Superior temporal gyrus (tissue), 1 donor: ENCODE results near the gene NRARP.
A peak's percentile ranks its signal among the peaks of the same experiment; 100 is the strongest.

Source experiments
- DNase-seq: peaks from one replicate; pipeline ENCODE4 v3.0.0-alpha.2; 2016; ENCODE audit errors: extremely low spot score

Gene NRARP

DNA sequence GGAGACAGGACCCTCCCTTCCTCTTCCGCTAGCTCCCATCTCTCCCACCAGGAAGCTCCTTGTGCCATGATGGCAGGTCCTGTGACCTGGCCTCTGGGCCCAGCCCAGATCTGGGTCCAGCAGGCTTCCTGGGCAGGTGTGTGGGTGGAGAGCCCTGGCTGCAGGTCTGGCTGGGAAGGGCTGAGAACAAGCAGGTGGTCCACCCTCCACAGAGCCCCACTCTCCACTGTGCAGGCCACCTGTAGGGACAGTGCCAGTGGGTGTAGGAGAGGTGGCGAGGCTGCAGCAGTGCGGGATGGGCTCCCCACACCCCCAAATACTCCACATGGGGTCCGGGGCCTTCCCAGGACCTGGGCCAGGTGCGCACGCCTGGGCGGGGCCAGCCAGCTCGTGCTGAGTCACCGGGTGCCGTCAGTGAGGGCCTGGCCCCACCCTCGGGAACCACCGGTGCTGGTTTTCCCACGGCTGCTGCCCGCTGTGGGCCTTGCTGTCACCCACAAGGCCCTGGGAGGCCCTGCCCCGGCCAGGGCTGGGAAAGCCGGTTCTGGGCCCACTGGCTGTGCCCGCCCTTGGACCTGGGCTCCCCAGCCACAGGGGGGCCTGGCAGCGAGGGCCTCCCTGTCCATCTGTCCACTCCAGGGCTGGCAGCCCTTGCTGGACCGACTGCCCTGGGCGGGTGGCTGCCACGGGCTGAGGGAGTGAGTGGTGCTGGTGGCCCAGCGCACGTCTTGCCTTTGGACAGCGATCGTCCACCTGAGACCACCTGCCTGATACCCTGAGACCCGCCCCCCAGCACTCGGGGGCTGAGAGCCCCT is 9.3 kb upstream of the NRARP start:
- no peak for DNase-seq

DNA sequence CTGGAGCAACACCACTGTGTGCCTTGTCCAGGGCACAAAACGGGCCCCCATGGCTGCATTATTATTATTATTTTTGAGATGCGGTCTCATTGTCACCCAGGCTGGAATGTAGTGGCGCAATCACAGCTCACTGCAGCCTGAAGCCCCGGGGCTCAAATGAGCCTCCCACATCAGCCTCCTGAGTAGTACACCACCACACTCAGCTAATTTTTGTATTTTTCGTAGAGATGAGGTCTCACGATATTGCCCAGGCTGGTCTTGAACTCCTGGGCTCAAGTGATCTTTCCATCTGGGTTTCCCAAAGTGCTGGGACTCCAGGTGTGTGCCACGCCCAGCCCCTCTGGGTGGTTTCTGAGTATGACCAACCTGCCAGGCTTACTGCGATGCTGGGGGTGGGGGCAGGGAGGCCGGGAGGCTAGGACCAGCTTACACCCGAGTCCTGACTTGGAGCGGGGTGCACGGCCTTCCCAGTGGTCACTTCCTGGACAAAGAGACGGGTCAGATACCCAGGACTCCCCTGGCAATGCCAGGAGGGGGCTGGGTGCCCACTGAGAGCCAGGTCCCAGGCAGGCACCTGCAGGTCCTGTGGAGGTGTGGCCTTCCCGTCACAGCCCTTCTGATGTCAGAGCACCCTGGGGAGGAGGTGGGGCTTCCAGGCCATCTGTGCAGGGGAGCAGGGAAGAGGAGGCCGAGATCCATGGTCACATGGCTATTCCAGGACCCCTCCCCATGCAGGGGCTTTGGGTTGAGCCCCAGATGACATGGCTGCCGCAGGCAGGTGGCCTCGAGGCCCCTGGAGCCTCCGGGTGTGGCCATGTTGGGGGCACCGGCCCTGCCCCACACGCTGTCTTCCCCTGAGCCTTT is 8.3 kb upstream of the NRARP start:
- no peak for DNase-seq

DNA sequence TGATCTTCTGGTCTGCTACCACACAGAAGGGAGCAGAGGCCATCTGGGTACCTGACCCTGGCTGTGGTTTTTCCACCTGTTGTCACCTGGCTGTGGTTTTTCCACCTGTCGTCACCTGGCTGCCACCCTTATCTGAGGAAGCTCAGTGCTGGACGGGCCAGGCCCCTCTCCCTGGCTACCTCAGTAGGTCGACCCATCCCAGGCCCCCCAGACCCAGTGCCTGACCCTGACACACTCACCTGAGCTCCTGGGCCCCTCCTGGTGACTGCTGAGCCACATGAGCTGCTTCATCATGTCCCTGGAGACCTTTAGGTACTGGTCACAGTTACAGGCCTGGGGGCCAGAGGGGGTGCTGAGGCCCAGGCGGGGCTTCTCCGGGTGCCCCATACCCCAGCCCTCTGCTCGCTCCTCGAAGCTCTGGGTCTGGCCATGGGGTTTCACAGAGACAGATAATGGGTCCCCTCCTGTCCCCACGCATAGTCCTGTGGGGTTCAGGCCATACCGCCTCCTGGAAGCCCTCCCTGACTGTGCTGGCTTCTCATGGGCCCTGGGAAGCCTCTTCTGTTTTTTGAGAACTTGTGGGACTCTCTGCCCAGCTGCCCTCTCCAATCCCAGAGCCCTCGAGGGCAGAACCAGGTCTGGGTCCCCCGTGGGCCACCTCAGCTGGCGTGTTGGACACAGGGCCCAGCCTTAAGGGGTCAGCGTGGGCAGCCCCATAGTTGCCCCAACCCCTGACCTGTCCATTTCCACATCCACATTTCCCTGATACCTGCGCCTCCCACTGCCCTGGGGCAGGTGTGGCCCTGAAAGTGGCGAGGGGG is 7.5 kb upstream of the NRARP start:
- no peak for DNase-seq

DNA sequence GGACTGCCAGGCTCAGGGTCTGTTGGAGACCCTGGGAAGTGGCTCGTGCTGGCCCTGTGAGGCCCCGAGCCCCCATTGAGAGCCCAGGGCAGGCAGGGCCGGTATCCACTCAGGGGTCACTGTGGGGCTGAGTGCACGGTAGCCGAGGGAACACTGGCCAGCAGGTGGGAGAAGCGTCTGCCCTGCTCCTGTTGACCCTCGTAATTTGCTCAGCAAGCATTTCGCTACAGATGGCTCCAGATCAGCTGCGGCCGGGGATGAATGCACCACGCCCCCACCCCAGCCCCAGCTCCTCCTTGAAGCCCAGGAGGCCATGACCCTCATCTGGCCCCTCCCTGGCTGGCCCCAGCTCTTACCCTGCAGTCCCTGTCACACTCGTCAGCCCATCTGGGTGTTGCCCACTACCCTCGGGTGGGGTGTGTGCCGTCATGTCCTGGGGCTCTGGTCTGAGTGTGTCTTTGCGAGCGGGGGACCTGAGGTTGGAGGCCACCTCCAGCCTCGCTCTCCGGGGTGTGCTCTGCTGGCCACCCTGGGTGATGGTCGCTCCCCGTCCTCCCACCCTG is 6.1 kb upstream of the NRARP start:
- no peak for DNase-seq

DNA sequence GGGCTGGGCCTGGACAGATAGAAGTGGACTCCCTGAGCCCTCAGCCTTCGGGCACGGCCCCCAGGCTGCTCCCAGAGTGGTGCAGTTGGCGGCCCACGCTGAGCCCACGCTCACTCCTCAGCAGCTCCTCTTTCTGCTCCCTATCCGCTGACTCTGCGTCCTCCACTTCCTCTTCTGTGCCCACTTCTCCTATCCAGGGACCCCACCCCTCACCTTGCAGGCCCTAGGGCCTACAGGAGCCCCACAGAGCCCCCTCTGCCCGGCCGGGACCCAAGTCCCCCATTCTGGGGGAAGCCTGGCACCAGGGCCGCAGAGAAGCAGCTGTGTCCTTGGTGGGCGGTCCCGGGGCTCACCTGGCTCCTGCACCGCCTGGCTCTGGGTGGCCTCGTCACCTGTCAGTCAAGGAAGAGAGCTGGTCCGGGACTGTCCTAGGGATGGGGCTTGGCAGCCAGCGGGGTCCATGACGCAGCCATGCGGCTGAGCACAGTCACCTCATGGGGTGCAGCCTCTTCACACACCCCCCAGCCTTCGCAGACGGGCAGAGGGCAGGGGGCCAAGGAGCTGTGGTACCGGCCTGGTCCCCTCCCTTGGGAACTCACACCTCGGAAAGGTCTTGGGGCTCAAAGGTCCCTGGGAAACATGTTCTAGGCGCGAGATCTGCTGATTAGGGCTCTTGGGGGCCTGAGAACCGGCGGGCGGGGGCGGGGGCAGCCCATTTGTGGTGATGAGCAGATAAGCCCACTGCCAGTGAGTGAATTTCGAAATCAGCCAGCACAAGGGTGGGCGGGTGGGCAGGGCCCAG is 5.4 kb upstream of the NRARP start:
- no peak for DNase-seq

DNA sequence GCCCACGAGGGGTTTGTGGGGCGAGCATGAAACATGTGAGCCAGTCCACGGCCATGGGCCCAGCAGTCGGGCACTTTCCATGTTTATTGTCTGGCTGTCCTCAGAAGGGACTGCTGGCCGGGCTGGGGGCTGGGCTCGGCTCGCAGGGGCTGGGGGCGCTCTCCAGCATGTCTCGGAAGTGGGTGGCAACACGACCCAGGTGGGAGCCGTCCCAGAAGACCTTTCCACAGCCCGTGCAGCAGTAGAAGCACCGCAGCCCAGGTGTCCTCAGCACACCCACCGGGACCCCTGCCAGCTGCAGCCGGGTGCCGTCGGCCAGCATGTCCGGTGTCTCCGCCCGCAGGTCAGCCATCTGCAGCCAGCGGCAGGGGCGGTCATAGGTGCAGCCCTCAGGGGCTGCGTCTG is 4.8 kb upstream of the NRARP start:
- DNase-seq: no peak

DNA sequence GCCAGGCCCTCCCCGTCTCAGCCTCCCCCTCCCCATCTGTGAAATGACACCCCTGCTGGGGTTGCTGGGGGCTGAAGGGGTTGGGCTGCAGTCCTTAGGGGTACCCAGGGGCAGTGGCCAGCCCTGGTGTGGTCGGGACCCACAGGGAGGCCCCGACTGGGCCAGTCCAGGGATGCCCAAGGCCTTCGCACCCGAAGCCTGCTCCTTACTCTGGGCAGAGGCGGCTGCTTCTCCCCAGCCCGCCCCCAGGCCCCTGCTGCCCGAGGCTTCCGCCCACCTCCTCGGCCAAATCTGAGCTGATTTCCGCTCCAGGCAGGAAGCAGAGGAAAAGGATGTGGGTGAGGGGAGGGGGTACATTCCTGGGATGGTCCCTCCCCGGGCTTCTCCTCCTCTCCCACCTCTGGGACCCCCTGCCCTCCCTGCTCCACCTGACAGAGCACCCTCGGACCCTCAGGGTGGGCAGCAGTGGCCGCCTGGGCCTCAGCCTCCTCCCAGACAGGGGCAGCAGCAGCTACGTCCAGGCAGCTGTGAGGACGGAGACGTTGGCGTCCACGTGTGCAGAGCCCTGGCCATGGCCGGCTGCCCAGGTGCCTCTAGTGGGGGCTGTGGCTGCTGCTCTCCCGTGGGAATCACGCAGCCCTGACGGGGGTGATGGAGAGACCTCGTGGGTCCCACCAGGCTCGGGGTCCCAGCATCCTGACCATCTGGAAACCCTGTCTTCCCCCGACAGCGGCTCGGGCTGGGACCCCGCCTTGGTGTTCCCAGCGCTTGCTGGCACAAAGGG is 4.2 kb upstream of the NRARP start:
- DNase-seq: no peak

DNA sequence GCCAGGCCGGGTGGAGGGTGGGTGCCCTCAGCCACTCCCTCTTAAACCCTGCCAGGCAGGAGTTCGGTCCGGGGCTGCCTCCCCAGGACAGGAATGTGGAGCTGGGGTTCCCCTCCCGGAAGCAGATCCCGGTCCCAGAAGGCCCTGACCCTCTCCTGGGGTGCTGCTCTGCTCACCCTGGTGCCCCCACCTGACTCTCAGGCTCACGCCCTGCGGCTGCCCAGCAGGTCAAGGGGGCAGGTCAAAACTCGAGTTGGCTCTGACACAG is 3.7 kb upstream of the NRARP start:
- no peak for DNase-seq

DNA sequence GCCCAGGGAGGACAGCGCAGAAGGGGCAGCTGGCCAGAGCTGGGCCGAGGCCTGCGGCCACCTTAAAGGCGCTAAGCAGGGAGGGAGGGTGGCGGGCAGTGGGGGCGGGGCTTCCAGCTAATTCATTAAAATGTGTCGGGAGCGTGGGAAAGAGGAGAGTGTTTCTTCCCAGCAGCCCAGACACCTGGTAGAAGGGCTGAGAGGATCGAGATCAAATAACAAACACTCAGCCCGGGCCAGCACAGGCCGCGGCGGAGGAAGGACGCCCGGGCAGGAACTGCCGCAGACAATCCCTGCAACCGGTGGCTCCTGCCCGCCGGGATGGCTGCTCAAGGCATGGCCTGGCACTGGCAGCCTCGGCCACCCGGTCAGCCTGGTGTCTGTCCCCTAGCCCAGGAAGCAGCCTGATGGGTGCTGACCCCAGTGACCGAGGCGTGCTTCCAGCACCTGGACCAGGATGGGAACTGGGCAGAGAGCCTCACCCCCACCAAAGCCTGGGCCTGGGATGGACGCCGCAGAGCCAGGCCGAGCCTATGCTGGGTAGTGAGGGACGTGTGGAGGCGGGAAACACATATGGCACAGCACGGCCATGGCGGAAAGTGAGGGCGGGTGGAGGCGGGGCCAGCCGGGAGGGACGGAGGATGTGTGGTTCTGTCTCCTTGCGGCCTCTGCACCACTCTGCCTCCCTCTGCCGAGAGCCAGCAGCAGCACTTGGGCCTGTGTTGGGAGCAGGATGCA is 3.2 kb upstream of the NRARP start:
- DNase-seq: peak; percentile 43

DNA sequence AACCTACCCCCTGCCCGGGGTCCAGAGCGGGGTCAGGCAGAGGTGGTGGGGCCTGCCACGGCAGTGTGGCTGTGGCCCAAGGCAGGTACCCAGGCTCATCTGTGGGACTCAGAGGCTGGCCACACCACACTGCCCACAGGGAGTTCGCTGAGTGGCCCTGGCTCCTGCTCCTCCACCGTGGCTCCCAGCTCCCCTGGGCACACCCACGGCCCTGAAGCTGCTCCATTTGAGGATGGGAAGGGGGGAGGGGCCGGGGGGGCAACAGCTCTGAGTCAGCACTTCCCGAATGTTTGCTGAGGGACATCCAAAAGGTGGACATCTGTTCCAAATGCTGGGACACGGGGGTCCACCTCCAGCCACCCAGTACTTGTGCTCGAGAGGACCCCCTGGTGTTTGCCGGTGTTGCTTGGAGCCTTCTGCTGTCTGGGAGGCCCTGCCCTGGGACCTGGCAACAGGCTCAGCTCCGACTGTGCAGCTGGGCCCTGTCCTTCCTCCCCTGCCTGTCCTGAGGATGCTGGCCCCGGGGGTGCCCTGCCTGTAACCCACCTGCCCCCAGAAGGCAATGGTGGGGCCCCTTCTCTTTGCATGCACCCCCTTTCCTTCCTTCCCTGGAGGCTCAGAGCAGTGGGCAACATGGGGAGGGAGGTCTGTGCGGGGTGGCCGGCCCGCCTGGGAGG is 2.5 kb upstream of the NRARP start:
- DNase-seq: no peak

DNA sequence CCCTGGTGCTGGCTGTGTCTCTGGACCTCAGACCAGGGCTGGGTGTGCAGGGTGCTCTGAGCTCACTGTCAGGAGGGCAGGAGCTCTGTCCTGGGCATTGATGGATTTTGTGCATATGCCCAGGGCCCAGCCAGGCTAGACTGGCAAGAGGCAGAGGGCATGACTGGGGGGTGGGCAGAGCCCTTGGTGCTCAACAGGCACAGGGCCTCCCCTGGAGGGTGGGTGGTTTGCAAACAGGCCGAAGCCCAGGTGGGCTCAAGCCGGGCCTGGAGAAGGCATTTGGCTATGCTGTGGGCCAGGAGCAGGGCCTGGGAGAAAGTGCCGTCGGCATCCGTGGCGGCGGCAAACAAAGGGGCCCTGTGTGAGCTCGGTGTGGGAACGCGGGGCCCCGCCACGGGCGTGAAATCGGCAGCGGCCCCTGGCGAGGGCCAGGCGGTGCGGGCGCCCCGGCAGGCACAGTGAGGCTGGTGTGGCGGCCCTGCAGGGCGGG is 1.9 kb upstream of the NRARP start:
- DNase-seq: peak; percentile 23

DNA sequence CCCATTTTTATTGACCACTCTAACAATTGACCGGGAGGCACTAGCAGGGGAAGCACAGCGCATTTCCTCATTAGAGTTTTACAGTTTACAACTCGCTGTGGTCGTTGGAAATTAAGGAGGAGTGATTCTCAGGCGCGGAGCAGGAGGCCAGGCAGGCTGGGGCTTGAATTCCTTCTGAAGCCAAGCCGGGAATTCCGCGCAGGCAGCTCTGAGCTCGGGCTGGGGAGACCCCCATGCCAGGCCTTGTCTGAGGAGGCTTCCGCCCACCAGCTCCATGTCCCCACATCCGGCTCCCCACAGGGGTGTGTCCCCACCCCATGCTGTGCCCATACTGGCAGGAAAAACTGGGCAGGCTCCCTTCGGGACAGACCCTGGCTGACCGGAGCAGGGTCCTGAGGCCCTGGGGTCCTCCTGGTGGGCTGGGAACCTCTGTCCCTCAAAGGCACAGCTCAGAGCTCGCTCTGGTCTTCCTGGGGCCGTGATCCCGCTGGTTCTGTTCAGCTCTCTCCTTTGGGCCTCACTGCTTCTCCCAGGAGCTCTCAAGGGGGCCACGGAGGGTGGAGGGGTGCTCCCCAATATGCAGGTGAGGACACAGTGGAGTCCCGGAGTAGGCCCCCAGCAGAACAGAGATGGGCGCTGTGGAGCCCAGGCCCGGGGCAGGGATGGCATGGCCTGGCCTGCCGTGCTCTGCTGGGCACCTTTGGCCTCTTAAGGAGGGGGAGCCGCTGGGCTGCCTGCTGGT is 1.3 kb upstream of the NRARP start:
- DNase-seq: no peak

DNA sequence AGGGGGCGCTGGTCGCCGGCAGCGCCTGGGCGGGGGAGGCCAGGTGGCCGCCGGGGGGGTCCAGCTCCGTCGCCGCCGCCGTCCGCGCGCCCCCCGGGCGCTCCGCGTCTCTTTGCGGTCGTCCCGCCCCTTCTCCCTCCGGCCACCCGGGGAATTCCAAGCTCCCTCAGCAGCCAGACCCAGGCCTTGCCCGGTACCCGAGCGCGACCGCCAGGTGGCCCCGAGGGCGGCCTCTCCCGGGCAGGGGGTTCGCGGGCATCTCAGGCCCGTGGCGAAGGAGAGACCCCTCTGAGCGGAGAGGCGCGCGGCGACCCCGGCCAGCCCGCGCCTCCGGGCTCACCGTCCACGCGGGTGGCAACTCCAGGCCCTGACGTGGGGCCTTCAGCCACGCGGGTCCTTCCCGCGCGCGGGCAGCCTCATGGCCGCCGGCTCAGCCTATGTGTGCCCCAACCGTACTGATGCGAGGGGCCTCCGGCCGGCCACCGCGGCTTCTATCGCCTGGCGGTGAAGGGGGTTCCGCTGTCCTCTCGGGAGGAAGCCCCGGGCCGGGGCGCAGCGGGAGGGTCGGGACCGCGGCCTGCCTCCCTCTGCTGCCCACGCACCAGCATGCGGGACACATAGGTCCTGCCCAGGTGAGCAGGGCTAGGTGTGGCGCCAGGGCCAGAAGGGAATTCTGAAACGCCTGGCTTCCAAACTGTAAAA is 529 bp upstream of the NRARP start:
- no peak for DNase-seq

DNA sequence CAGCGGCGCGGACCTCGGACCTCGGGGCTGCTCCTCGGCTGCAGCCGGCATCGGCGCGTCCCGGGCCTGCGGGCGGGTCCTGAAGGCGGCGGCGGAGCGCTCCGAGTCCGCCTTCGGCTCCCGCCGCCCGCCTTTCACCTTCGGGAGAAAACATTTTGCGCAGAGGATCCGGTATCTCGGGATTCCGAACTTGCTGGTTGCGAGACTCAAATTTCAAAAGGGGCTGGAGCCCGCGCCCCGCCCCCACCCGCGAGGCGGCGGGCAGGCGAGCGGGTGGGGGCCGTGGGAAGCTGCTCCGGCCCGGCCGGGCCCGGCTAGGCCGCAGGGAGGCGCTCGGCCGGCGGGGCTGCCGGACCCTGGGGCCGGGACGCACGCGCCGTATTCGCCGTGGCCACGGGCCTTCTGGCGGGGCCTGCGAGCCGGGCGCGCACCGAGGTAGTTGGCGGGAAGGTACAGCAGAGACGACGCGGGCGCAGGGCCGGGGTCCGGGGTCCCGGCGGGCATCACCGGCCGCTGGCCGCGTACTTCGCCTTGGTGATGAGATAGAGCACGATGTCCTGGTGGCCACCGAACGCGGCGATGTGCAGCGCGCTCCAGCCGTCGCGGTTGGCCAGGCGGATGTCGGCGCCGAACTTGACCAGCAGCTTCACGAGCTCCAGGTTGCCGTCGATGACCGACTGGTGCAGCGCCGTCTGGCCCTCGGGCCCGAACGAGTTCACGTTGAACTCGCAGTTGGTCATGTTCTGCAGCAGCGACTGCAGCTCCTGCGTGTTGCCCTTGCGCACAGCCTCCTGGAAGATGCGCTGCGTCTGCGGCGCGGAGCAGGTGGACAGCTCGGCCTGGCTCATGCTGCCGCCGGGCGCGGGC is 757 bp downstream of the NRARP start:
- no peak for DNase-seq

DNA sequence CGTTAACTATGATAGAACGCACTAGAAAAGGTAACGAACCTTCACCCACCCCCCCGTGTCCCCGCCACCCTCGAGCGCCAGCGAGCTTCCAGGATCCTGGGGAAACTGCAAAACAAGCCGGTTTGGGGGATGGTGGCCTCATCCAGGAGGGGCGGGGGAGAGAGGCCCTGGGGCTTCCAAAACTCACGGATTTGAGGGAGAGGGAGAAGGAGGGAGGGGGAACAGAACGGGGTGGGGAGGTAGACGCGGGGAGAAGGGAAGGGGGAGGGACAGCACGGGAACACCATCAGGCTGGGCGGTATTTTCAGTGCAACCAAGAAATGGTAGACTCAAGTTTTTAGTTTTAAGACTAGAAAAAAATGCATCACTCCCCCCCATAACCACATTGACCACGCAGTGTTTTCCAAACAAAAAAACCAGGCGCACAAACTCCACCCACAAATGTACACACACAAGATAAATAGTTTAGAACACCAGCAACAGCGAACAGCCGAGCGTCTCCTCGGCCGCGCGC is 1.4 kb downstream of the NRARP start:
- no peak for DNase-seq

DNA sequence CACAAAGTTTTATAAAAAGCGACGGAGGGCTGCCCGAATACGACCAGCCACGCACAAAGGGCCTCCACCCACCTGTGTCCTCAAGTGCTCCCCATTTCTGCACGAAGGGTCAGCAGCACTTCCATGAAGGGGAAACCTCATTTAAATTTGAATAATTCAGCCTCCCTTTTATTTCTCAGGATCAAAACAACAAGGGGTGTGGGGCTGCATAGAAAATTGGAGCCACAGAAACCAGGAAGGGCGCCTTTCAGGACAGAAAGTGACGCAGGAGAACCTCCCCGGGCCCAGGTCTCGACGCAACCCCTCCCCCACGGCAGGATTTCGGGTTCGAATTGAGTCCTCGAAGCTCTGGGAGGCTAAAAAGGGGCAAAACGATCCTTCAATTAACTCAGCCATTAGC is 2.1 kb downstream of the NRARP start:
- no peak for DNase-seq

DNA sequence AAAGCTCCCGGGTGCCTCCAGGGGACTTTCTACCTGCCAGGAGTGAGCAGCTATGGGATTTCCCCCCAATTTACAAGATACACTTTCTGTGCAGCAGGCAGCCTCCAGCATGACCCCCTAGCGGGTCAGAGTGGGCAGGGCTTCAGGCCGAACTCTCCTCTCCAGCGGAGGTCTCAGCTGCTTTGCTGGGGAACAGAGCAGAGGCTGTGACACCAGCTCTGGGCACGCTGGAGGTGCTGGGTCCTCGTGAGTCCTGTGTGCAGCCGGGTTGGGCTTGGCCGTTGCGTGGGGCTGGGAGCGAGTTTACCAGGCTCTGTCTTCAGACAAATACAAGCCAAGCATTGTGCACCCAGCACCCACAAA is 2.9 kb downstream of the NRARP start:
- no peak for DNase-seq
